ENCODE data around the gene SEMA5A. TPM values are rescaled to one million over a fixed set of nuclear protein-coding genes. Genes with fewer than 3 reads are reported as not detected.

The SEMA5A gene
- total and polyA plus RNA-seq, 2 of the 8 experiments (the other 6 are each of a cell fraction or from before 2014, with no cell fraction given): 5.3 to 8.9 TPM

DNA sequence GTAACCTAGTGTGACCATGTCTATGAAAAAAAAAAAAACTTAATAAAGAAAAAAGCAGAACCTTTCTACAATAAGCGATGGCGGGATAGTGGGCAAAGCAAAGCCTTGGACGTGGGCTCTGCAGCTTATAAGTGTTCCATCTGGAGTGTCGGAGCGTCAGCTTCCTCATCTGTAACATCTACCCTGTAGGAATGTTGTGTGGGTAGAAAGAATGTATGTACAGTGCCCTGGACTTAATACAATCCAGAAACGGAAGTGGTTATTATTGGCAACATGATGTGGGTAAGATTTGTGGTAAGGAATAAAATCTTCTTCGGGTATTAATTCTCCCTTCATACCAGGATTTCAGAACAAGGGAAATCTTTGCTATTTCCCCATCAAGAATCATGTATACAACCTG, 66.5 kb downstream of the SEMA5A start (continued):
- TF ChIP-seq, protein P1, sequence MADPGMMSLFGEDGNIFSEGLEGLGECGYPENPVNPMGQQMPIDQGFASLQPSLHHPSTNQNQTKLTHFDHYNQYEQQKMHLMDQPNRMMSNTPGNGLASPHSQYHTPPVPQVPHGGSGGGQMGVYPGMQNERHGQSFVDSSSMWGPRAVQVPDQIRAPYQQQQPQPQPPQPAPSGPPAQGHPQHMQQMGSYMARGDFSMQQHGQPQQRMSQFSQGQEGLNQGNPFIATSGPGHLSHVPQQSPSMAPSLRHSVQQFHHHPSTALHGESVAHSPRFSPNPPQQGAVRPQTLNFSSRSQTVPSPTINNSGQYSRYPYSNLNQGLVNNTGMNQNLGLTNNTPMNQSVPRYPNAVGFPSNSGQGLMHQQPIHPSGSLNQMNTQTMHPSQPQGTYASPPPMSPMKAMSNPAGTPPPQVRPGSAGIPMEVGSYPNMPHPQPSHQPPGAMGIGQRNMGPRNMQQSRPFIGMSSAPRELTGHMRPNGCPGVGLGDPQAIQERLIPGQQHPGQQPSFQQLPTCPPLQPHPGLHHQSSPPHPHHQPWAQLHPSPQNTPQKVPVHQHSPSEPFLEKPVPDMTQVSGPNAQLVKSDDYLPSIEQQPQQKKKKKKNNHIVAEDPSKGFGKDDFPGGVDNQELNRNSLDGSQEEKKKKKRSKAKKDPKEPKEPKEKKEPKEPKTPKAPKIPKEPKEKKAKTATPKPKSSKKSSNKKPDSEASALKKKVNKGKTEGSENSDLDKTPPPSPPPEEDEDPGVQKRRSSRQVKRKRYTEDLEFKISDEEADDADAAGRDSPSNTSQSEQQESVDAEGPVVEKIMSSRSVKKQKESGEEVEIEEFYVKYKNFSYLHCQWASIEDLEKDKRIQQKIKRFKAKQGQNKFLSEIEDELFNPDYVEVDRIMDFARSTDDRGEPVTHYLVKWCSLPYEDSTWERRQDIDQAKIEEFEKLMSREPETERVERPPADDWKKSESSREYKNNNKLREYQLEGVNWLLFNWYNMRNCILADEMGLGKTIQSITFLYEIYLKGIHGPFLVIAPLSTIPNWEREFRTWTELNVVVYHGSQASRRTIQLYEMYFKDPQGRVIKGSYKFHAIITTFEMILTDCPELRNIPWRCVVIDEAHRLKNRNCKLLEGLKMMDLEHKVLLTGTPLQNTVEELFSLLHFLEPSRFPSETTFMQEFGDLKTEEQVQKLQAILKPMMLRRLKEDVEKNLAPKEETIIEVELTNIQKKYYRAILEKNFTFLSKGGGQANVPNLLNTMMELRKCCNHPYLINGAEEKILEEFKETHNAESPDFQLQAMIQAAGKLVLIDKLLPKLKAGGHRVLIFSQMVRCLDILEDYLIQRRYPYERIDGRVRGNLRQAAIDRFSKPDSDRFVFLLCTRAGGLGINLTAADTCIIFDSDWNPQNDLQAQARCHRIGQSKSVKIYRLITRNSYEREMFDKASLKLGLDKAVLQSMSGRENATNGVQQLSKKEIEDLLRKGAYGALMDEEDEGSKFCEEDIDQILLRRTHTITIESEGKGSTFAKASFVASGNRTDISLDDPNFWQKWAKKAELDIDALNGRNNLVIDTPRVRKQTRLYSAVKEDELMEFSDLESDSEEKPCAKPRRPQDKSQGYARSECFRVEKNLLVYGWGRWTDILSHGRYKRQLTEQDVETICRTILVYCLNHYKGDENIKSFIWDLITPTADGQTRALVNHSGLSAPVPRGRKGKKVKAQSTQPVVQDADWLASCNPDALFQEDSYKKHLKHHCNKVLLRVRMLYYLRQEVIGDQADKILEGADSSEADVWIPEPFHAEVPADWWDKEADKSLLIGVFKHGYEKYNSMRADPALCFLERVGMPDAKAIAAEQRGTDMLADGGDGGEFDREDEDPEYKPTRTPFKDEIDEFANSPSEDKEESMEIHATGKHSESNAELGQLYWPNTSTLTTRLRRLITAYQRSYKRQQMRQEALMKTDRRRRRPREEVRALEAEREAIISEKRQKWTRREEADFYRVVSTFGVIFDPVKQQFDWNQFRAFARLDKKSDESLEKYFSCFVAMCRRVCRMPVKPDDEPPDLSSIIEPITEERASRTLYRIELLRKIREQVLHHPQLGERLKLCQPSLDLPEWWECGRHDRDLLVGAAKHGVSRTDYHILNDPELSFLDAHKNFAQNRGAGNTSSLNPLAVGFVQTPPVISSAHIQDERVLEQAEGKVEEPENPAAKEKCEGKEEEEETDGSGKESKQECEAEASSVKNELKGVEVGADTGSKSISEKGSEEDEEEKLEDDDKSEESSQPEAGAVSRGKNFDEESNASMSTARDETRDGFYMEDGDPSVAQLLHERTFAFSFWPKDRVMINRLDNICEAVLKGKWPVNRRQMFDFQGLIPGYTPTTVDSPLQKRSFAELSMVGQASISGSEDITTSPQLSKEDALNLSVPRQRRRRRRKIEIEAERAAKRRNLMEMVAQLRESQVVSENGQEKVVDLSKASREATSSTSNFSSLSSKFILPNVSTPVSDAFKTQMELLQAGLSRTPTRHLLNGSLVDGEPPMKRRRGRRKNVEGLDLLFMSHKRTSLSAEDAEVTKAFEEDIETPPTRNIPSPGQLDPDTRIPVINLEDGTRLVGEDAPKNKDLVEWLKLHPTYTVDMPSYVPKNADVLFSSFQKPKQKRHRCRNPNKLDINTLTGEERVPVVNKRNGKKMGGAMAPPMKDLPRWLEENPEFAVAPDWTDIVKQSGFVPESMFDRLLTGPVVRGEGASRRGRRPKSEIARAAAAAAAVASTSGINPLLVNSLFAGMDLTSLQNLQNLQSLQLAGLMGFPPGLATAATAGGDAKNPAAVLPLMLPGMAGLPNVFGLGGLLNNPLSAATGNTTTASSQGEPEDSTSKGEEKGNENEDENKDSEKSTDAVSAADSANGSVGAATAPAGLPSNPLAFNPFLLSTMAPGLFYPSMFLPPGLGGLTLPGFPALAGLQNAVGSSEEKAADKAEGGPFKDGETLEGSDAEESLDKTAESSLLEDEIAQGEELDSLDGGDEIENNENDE (IDR thresholded peaks at IDR 0.05; ENCODE audit: insufficient replicate concordance, low read length): no peak
- no peak for TF ChIP-seq RXRA (IDR thresholded peaks at IDR 0.05; ENCODE audit: insufficient read depth, low read depth, low read length)
- TF ChIP-seq, protein P2, sequence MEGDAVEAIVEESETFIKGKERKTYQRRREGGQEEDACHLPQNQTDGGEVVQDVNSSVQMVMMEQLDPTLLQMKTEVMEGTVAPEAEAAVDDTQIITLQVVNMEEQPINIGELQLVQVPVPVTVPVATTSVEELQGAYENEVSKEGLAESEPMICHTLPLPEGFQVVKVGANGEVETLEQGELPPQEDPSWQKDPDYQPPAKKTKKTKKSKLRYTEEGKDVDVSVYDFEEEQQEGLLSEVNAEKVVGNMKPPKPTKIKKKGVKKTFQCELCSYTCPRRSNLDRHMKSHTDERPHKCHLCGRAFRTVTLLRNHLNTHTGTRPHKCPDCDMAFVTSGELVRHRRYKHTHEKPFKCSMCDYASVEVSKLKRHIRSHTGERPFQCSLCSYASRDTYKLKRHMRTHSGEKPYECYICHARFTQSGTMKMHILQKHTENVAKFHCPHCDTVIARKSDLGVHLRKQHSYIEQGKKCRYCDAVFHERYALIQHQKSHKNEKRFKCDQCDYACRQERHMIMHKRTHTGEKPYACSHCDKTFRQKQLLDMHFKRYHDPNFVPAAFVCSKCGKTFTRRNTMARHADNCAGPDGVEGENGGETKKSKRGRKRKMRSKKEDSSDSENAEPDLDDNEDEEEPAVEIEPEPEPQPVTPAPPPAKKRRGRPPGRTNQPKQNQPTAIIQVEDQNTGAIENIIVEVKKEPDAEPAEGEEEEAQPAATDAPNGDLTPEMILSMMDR (IDR thresholded peaks at IDR 0.05; ENCODE audit: control extremely low read depth in 1 of 3, insufficient read depth in 1 of 3, low read depth in 1 of 3, low read length in 3 of 3): no peak

All from H1 (cell line).